Measurements from ENCODE around the gene PPID. TPM values are rescaled to one million over a fixed set of nuclear protein-coding genes. Genes with fewer than 3 reads are reported as not detected.

The PPID gene
- total RNA-seq, 1 experiment from 2014 or later = 53.5 TPM

- Histone ChIP-seq H4K91ac (ENCODE audit: insufficient read length, low read depth, low read length) (no peak overlapping the region), H3K23ac (ENCODE audit: insufficient read length, low read depth, low read length) (no peak overlapping the region), H2AFZ (ENCODE audit: low read length) (no peak overlapping the region), H3T11ph (ENCODE audit: low read length) (no peak overlapping the region), H2BK120ac (ENCODE audit: low read depth, low read length, poor library complexity, severe bottlenecking) (no peak overlapping the region), H3K56ac (ENCODE audit: insufficient read length, low read depth, low read length) (no peak overlapping the region), H3K23me2 (ENCODE audit: insufficient read length, low read depth, low read length, poor library complexity, severe bottlenecking) (no peaks in the 10 kb centered on the region), H3K14ac (ENCODE audit: insufficient read depth, low read length) (no peak overlapping the region), H2BK5ac (ENCODE audit: insufficient read length, low read length) (no peak overlapping the region), H3K27me3 (ENCODE audit: insufficient read depth, low read length) (no peaks in the 10 kb centered on the region), H3K9ac (ENCODE audit: extremely low read depth, insufficient read length, low read length) (no peak overlapping the region), H2AK5ac (ENCODE audit: insufficient read length, low read length) (no peak overlapping the region), H3K4me1 (ENCODE audit: insufficient read depth, low read length) (no peaks in the 10 kb centered on the region), H2BK15ac (ENCODE audit: low read depth, low read length) (no peak overlapping the region), H3K4ac (ENCODE audit: low read depth, low read length) (no peak overlapping the region), H4K8ac (replicated peaks; ENCODE audit: insufficient read length, low read depth, low read length) (no peak overlapping the region), H3K27ac (ENCODE audit: insufficient read length, low read depth, low read length) (no peak overlapping the region), H3K79me1 (ENCODE audit: insufficient read depth, low read depth, low read length, poor library complexity, severe bottlenecking) (no peaks in the 10 kb centered on the region), H3K18ac (ENCODE audit: insufficient read length, low read depth, low read length) (no peak overlapping the region), H2BK12ac (ENCODE audit: insufficient read length, low read depth, low read length) (no peak overlapping the region), H4K20me1 (ENCODE audit: control insufficient read depth, insufficient read depth, insufficient read length) (no peaks in the 10 kb centered on the region), H3K79me2 (ENCODE audit: insufficient read depth, low read length) (no peaks in the 10 kb centered on the region), H2BK20ac (ENCODE audit: low read depth, low read length, poor library complexity, severe bottlenecking) (no peak overlapping the region), H3K4me2 (ENCODE audit: insufficient read depth, insufficient read length, low read length) (no peak overlapping the region), H3K9me3 (ENCODE audit: control insufficient read depth, low read depth, low read length) (no peaks in the 10 kb centered on the region), H4K5ac (ENCODE audit: insufficient read length, low read depth, low read length) (no peak overlapping the region)
- no CpG with 5 or more reads among the region's 2 CpGs for WGBS (ENCODE audit: extremely low coverage, insufficient read length, low lambda C conversion rate)
- H3K27ac Mint-ChIP-seq = no peak overlapping the region
- TF ChIP-seq CTCF (conservative IDR thresholded peaks at IDR 0.05) = no peak
- no peaks in the 10 kb centered on the region for H3K36me3 Mint-ChIP-seq (ENCODE audit: insufficient read depth in 1 of 3, low read depth in 3 of 3)
- no peak overlapping the region for H3K4me3 Mint-ChIP-seq
- no peaks in the 10 kb centered on the region for H3K27me3 Mint-ChIP-seq (ENCODE audit: low read depth)
- DNase-seq = no peak
- H3K9me3 Mint-ChIP-seq = no peaks in the 10 kb centered on the region; a peak in 1 of 5 replicates
- peaks cover 0 to 3% of the 10 kb centered on the region in 2 experiments; a peak in 2 of 4 replicates for H3K4me1 Mint-ChIP-seq
Observed at GRCh38 chr4:158739600-158739999, 16.4 kb upstream of the PPID start.
